GM21367 (cell line): ENCODE measurements around the gene SRRM1.

Experiments
- ATAC-seq: cut with Tn5 transposase; IDR thresholded peaks from one replicate; pipeline ENCODE4 v1.9.1; 2021; ENCODE audit not compliant: unreplicated experiment

Gene SRRM1, protein sequence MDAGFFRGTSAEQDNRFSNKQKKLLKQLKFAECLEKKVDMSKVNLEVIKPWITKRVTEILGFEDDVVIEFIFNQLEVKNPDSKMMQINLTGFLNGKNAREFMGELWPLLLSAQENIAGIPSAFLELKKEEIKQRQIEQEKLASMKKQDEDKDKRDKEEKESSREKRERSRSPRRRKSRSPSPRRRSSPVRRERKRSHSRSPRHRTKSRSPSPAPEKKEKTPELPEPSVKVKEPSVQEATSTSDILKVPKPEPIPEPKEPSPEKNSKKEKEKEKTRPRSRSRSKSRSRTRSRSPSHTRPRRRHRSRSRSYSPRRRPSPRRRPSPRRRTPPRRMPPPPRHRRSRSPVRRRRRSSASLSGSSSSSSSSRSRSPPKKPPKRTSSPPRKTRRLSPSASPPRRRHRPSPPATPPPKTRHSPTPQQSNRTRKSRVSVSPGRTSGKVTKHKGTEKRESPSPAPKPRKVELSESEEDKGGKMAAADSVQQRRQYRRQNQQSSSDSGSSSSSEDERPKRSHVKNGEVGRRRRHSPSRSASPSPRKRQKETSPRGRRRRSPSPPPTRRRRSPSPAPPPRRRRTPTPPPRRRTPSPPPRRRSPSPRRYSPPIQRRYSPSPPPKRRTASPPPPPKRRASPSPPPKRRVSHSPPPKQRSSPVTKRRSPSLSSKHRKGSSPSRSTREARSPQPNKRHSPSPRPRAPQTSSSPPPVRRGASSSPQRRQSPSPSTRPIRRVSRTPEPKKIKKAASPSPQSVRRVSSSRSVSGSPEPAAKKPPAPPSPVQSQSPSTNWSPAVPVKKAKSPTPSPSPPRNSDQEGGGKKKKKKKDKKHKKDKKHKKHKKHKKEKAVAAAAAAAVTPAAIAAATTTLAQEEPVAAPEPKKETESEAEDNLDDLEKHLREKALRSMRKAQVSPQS

DNA sequence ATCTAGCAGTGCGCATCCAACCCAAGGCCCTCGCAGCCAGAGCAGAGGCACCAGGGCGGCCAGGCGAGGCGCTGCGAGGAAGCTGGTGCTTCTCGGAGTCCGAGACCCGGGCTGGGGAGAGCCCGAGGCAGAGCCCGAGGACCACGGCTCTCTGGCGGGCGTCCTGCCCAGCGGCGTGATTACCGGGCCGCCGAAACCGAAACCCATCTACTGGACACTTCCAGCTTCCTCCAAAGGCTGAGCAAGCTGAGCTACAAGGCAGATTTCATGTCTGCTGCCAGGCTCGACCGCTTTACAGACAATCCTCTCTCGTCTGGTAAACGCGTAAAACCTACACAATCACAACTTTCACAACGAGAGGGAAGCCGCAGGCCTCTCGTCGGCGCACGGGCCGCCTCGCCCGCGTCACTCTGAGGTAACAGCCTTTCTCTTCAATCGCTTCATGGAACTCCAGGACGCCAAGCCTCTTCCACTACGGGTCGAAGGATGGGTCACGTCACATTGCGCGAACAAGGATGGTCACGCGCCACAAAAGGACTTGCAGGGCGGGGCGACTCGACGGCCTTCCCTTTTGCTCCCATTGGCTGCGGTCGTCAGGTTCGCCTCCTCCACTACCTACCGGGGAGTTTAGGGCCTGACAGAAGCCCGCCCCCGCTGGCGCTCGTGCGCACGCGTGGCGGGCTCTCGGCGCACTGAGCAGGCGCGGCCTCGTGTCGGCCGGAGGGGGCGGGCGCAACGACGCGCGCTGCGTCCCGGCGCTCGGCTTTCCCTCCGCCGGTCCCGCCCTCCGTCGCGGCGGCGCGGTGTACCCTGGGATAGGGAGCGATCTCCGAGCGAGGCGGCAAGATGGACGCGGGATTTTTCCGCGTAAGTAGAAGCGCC is at the start of gene SRRM1:
Gene SRRM1, plus strand, starts transcription at position 822 of the 882 bp plus-strand sequence. Its CDS starts 25 bp downstream, at position 847.
- peak; percentile 79 for ATAC-seq

DNA sequence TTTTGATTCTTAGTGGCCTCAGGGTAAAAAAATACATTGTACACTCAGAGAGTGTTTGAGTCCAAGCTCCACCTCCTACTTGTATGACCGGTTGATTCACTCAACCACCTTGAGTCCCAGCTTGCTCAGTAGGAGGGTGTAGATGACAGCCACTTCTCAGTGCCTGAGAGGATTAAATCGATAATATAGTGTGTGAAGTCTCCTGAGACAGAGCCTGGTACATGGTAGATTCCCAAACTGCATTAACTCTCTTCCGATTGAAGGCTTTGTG is 48.8 kb upstream of the SRRM1 start:
- no peak for ATAC-seq

DNA sequence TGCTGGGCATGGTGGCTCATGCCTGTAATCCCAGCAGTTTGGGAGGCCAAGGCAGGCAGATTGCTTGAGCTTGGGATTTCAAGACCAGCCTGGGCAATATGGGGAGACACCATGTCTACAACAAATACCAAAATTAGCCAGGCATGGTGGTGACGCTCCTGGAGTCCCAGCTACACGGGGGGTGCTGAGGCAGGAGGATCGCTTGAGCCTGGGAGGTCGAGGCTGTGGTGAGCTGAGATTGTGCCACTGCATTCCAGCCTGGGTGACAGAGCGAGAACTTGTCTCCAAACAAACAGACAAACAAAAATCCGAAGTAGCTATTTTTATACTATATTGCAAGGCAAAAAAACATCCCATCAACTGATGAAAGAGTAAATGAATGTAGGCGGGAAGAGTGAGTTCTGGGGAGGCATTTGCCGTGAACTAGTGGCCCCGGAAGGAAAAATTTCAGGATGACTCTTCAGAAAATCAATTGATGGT is 46.7 kb upstream of the SRRM1 start:
- no peak for ATAC-seq

DNA sequence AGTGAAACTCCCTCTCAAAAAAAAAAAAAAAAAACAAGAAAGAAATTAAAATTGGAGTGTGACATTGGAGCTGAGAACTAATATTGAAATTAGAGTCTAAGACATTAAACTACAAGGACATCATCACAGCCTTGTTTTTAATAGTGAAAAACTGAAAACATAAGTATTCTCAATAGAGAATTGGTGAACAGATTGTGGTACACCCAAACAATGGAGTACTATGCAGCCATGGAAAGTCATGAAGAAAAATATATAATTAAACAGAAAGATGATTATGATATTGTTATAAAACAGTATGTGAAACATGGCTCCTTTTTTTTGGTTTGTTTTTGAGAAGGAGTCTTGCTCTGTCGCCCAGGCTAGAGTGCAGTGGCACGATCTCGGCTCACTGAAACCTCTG is 43.8 kb upstream of the SRRM1 start:
- no peak for ATAC-seq

DNA sequence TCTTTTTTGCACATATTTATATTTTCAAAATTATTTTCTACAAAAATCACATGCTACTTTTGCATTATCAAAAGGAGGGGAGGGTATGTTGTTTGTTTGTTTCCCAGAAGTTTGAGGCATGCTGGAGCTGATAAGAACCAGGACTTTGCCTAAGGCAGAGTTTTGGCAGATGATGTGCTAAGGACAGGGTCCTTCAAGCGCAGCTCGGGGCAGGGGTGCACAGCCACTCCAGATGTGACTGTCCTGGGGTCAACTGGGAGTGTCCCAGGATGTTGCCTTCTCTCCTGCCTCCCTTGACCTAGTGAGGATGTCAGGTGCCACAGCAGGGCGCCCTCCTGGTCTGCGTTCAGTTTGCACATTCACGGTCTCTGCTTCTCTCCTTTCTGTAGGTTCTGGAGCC is 42.6 kb upstream of the SRRM1 start:
- no peak for ATAC-seq

DNA sequence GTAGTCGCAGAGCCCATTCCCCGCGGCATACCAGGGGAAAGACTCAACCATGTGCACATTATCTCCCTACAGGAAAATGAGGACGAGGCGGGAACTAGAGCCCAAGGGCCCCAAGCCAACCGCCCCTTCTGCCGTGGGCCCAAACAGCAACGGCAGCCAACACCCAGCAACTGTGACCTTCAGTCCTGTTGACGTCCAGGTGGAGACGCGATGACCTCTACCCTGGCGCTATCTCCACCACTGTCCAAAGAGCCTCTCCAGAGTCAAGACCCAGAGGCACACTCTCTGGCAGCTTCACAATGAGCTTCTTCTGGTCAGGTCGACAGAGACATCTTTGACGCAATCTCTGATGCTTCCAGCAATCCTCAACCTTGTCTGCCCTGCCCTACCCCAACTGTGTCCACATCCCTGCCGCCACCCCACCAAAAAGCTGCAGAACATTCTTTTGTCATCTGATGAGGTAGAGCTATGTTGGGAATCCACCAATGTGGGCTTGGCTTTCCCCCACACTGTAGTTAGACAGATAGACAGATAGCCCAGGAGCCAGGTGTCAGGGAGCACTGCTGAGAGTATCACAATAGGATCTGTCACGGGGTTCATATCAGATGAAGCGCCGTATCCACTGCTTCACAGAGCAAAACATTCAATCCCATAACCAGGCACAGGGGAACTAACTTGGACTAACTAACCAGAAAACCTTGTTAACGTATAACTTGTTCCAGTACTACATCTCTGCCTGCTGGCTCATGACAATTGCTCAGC is 37.4 kb upstream of the SRRM1 start:
- ATAC-seq: no peak

DNA sequence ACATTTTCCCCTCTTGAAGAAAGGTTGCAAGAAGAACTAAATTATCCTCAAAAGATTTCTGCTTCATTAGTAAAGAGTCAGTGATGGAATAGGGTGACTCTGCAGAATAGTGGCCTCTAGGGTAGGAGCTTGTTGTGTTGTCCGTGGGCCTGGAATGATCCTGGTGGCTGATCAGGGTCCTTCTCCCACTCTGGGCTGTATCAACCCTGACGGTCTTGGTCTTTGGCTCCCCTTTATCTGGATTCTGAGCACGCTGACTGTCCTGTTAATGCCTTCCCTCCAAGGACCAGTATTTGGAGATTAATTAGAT is 36.9 kb upstream of the SRRM1 start:
- no peak for ATAC-seq

DNA sequence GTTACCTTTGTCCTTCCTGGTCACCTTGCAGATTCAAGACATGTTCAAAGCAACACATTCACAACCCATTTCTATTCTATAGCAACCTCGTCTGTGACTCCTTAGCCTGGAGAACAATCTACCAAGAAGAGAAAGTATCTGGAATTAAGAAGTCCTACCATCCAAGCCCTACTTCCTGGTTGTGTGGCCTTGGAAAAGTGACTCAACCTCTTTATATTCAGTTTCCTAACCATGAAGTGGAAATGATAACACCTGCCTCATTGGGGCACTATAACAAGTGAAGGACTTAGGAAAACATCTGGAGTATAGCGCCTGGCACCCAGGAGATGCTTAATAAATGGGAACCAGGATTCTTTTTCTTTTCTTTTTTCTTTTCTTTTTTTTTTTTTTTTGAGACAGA is 36.5 kb upstream of the SRRM1 start:
- no peak for ATAC-seq

DNA sequence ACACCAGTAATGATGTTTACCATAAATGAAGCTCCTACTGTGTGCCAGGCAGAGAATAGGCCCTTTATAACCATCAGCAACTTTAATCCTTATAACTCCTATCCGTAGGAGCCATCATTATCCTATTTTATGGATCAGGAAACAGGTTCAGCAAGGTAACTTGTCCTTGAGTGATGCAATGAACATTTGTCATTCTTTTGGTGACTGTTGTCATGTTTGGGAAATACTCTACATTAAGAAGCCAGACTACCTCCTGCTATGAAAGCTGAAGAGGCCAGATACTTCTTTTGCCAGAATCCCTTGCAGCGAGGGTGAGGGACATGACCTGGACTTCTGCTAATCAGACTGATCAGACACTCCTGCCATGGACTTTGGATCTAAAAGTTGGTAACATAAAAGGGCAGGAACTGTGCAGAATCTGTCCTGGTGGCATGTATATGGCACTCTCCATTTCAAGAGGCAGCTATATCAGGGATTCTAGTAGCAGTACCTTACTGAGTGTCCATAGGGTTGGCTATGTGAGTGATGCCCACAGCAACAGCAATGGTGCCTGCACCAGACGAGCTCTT is 33.1 kb upstream of the SRRM1 start:
- no peak for ATAC-seq

DNA sequence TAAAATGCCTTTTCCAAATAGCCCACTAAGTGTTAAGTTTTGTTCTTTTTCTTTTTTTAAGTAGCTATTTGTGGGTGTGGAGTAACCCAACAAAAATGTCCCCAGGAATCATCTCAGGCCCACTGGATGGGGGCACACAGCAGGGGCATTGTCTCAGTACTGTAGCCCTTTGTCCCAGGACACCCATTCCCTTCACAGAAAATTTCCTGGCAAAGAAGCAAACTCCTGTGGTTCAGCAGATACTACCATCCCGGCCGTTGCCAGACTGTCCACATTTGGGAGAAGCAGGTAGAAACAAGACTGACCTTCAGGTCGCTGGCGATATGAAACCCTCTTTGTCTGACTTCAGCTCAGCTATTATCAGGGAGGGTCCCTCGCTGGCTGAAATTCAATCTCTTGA is 23.7 kb upstream of the SRRM1 start:
- no peak for ATAC-seq

DNA sequence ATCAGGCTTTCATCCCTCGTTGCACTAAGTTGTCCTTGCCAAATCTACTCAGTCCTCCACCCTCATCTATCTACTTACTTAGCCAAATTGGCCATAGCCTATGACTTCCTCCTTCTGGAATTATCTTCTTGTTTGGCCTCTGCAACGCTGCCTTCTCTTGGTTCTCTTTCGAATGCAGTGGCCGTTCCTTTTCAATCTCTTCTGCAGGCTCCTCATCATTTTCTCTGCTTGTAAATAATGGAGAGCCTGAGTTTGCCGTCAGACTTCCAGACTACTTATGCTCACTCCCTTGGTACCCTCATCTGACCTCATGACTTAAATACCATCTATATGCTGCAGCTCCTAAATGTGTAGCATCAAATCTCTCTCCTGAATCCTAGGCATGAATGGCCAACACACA is 22.4 kb upstream of the SRRM1 start:
- no peak for ATAC-seq

DNA sequence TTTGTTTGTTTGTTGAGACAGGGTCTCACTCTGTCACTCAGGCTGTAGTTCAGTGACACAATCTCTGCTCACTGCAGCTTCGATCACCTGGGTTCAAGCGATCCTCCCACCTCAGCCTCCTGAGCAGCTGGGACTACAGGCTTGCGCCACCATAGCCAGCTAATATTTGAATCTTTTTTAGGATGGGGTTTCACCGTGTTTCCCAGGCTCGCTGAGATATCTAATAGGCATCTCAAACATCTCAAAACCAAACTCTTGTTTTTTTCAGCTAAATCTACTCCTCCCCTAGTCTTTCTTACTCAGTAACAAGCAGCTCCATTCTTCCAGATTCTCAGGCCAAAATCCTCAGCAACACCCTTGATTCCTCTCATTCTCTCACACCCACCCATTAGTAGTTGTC is 22.0 kb upstream of the SRRM1 start:
- ATAC-seq: no peak

DNA sequence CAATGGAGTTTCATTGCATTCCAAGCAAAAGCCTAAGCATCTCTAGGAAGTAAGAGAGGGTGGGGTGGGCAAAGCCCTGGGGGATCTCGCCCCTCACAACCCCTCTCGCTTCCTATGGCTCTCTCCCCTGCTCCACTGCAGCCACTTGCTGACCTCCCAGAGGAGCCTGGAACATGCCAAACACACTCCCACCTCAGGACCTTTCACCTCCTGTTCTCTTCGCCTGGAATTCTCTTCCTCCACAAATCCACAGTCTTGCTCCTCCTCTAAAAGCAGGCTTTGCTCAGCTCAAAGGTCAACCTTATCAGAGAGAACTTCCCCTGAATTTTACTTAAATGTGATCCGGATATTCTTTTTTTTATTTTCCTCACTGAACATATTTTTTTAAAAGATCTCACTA is 20.9 kb upstream of the SRRM1 start:
- ATAC-seq: no peak

DNA sequence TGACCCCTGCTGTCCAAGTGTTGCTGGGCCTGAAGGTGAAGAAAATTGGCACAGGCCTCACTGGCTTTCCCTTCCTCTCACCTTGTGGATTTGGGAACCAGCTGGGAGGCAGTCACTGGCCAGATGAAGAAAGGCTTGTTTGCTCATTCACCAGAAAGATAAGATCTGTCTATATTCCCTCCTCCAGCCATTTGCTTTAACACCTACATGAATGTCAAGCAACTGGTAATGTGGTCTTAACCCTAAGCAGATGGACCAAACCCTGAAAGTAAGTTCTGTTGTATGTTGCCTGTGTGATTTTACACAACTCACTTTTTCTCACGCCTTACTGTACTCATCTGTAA is 10.3 kb upstream of the SRRM1 start:
- no peak for ATAC-seq

DNA sequence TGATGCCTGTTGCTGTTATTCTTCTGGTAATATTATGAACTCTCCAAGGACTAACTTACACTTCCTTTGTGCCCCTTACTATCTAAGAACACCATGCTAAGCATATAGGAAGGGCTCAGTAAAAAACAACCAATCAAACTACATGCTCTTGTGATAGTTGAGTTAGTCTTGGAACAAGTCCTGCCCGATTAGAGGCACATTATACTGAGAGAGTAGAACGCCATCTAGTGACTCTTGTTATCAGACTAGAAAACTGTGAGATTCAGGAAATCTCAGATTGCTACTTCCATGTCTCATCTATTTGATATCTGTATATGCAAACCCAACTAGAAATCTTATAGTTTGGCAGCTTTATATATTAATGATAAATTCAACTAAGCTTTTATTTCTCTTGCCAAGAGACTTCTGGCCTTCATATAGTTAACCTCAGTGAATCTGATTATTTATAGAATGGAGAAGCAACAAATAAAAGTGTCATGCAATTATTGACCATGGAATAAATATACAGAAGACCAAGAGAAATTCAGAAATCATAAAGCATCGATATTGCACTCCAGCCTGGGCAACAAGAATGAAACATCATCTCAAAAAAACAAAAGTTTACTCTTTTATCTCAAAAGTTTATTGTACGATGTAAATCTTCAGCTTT is 7.8 kb upstream of the SRRM1 start:
- no peak for ATAC-seq

DNA sequence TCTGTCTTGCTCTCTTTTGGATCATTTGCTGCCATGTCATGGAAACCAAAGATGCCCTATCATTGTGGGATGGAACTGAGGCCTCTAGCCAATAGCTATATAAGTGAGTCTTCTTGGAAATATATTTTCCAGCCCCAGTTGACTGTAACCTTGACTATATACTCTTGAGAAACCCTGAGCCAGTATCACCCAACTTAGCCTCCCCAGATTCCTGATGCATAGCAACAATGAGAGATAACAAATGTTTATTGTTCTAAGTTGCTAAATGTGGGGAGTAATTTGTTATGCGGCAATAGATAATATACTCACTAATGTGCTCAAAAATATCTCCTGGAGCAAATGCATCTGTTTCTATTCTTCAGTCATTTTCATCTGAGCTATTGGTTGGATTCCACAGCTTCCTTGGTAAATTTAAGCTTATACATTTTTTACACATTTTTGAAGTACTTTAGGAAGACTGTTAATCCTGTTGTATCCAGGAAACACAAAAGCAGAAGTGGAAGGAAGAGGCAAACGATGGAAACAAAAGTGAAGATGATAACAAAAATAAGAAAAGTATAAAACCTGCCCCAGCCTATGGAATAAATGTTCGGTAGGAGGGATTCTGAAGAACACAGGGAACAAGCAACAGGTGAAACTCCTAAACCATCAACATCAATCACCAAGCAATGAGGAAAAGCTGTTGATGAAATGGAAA is 6.3 kb upstream of the SRRM1 start:
- ATAC-seq: no peak

DNA sequence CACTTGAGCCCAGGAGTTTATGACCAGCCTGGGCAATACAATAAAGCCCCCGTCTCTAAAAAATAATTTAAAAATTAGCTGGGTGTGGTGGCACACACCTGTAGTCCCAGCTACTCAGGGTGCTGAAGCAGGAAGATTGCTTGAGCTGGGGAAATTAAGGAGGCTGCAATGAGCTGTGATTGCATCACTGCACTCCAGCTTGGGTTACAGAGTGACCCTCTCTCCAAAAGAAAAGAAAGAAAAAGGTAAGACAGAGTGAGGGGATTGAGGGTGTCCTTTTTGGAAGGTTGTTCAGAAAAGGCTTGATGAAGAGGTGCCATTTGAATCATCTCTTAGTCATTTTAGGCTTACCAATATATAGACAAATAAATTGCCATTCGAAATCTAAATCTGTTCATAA is 4.0 kb upstream of the SRRM1 start:
- no peak for ATAC-seq

DNA sequence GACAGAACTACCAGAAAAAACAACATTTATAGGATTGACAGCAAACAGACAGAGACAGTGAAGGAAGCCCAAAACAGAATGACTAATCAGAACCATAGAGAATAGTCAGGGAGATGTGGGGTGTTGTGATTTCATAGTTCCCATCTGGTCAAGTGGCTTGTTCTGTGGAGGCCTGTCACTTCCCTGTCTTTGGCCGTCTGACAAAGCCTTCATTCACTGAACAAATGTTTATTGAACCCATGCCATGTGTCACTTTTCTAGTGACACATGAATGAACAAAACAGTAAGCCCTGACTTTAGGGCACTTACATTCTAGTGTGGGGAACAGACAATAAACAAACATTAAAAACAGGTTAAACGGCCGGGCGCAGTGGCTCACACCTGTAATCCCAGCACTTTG is 3.2 kb upstream of the SRRM1 start:
- ATAC-seq: no peak

DNA sequence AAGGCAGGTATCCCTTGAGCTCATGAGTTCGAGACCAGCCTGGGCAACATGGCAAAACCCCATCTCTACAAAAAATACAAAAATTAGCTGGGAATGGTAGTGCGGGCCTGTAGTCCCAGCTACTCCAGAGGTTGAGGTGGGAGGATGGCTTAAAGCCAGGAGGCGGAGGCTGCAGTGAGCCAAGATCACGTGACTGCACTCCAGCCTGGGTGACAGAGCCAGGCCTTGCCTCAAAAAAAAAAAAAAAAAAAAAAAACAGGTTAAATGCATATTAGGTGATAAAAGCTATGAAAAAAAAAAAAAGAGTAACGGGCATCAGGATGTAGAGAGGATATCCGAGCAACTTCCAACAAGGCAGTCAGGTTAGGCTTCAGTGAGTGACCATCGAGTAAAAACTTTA is 2.8 kb upstream of the SRRM1 start:
- no peak for ATAC-seq
